ENCODE data around the gene NRG3.
A peak's percentile ranks its signal among the peaks of the same experiment; 100 is the strongest.

NRG3 gene

GRCh38 chr10:82092111-82092510 is 217.1 kb downstream of the NRG3 start:
- DNase-seq (ENCODE audit: low spot score) = no peak

GRCh38 chr10:82124713-82125112 is 249.7 kb downstream of the NRG3 start:
- no peak for DNase-seq (ENCODE audit: low spot score)

DNA sequence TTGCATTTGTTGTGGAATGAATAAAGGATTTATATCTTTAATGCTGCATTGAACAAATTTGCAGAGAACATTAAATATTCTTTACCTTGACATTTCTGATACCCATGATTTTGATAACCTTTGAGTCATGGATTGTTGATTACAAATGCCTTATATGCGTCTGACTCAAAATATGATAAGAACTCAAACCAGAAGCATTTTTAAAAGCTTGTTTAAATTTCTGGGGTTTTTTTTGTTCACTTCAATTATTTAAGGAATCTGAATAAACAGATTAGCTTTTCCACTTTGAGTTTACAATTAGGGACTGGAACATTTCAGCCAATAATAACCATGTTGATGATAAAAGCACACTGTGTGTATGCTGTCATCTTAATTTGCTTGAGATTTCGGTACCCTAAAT is 253.5 kb downstream of the NRG3 start:
- DNase-seq (ENCODE audit: low spot score) = no peak

GRCh38 chr10:82136103-82136502 is 261.1 kb downstream of the NRG3 start:
- DNase-seq (ENCODE audit: low spot score) = no peak

- DNase-seq (ENCODE audit: low spot score) = no peak
Measured at GRCh38 chr10:82144153-82144552, 269.2 kb downstream of the NRG3 start.

DNA sequence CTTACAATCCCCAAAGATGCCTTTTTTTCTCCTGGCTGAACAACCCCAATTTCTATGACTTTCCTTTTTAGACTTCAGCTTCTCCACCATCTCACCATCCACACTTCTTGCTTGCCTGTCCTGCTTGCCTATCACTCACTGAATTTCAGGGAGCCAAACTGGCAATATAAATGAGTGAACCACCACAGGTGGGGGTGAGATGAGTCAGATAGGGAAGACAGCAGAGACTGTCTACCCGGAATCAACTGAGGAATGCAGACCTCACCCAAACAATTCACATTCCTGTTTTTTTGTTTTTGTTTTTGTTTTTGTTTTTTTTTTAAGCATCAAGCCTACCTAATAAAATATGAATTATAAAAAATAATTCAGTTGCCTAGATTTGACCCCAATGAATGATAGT is 273.8 kb downstream of the NRG3 start:
- DNase-seq (ENCODE audit: low spot score) = no peak

- DNase-seq (ENCODE audit: low spot score) = no peak
Measured at GRCh38 chr10:82149674-82150073, 274.7 kb downstream of the NRG3 start.

DNA sequence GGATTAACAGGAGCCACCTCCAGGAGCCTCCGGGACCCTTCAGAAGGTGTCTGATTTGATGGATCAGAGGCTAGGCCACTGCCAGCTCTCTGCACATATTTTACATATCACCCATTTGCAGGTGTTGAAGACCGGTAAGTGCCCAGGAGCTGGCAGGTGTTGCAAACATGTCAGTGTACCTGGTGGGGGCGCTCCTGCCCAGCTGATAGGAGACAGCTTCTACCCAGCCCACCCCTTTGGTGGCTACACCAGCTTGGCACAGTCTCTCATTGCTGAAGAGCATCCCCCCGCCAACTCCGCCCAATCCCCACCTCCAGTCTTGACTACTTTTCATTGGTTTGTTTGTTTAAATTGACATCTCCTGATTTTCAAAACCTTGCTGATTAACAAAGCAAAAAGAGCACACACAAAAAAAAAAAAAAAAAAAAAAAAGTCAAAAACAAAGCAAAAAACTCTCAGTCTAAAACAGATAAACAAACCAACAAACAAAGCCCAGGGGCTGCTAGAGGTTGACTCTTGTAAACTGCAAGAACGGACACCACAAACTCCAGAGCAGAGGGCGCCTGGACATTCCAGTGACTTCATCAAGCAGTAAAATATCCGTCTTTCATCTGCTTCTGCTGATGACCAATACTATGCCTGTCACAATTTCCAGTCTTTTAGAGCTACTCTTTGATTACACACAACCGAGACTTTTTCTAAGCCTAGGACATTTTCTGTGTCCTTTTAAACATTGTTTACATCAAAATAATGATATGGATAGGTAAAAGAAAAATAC is 275.3 kb downstream of the NRG3 start:
- DNase-seq (ENCODE audit: low spot score) = peak; percentile 80

DNA sequence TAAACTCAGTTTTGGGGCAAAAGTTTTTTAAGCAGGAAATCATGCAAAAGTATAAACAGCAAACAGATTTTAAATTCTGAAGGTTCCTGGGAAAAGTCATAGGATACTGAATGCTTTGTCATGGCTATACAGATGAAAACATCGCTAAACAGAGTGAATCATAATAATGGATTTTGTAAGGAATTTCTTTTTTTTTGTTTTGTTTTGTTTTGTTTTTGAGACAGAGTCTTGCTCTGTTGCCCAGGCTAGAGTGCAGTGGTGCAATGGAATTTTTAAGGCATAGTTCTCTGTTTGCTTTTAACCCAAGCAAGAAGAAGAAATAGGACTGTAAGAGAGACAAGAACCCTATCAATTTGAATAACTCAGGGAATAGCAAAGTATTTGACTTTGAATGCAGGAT is 285.3 kb downstream of the NRG3 start:
- no peak for DNase-seq (ENCODE audit: low spot score)

DNA sequence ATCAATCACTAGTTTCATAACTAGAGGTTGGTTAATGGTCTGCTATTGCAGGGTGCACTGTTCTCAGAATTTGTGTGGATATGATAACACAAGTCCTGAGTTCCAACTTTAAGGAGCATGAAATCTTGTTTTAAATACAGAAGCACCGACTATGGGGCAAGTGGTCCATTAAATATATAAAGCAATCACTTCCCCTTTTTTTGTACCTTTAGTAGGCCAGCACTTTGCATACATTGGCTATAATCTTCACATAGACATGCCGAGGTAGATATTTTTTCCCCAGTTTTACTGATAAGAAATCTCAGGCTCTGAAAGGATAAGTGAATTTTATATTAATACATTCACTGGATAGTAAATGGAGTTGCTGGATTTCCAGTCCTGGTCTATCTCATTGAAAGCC is 286.3 kb downstream of the NRG3 start:
- DNase-seq (ENCODE audit: low spot score) = no peak

DNA sequence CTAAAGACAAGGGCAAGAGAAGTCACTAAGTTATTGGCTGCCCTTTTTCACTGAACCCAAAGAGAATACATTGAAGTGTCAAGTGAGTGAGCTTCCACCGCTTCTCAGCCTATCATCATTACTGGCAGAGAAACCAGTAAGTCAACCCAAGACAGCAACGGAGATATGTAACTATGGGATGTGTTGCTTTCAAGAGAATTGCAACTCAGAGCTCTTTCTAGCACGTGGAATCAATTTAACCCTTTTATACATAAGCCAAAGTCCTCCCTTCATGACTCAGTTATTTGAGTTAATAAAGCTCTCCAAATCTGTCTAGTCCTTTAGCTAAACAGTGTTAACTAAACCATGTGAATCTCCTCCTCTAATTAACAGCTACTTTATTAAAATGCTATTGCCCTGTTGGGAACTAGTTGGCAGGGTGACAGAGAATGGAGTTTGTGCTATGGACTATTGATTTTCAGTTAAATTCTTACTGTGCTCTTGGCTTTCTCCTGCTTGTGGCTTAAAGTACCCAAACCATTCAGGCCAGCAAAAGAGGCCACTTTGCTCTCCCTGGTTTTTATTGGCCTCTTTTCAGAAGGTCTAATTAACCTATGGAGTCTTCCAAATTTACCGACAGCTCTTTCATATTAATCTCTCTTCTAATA is 287.7 kb downstream of the NRG3 start:
- DNase-seq (ENCODE audit: low spot score) = no peak

- no peak for DNase-seq (ENCODE audit: low spot score)
Measured at GRCh38 chr10:82171899-82172298, 296.9 kb downstream of the NRG3 start.

- DNase-seq (ENCODE audit: low spot score) = no peak
Measured at GRCh38 chr10:82176587-82176986, 301.6 kb downstream of the NRG3 start.

DNA sequence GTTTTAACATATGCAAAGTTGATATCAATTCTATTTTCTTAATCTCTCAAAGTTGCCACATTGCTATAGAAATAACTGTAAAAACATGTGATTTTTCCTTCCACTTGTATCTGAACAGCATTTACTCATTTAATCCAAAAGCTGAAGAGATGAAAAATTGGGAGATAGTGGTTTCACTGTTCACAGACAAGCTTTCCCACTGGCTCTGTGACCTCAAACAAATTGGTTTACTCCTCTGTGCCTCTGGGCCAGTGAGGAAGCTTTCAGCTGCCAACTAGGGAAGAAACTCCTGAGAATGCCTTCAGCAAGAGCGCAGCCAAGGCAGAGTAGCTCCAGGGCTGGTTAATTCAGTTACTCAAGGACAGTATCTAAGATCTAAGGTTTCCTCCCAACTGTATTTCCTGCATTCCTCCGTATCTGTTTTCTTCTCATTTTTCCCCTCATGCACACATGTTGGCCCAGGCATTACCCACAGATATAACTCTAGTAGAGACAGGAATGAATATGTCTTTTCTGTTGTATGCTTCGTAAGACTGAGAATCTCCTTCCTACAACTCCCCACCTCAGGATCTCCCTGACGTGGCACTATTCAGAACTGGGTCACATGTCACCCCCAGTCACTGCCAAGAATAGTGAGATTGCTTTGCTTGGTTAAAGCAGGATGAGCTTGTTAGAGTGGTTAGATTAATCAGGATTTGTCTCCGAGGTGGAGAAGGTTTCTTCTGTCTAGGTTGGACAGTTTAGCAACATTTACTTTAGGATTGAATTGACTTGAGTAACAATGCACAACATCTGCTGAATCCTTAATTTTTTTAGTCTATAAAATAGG is 315.7 kb downstream of the NRG3 start:
- DNase-seq (ENCODE audit: low spot score) = no peak

DNA sequence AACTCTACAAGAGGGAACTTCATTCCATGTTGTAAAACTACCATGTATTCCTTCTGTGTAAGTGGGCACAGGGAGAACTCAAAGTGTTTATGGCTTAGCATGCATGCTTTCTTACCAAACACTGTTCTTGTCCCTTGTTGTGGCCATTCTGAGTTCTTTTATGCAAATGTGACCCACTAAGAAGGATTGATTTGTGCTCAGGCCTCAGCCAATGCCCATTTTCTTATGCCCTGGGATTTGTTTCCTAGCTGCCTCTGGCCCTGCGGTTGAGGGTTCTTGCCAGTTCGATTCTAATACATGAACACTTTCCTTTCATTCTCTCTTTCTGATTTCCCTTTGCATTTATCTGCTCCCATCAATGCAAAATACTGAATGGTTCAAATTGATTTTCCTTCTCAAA is 316.7 kb downstream of the NRG3 start:
- no peak for DNase-seq (ENCODE audit: low spot score)

DNA sequence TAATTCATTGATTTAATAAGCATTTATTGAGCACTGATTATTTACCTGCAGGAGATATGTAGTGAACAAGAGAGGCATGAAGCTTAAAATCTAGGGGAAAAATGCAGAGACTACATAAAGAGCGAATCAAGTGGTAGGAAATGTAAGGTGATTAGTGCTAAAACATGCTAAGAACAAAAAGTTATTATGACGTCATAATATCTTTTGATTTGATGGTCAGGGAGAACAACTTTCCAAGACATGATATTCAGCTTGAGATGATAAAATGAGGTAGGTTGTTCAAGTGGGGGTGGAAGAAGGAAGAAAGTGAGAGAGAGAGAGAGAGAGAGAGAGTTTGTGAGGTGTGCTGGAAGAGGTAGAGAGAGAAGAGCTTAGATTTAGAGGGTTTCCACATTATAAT is 317.7 kb downstream of the NRG3 start:
- DNase-seq (ENCODE audit: low spot score) = no peak

- no peak for DNase-seq (ENCODE audit: low spot score)
Measured at GRCh38 chr10:82194419-82194818, 319.4 kb downstream of the NRG3 start.

GRCh38 chr10:82206831-82207230 is 331.8 kb downstream of the NRG3 start:
- DNase-seq (ENCODE audit: low spot score) = no peak

DNA sequence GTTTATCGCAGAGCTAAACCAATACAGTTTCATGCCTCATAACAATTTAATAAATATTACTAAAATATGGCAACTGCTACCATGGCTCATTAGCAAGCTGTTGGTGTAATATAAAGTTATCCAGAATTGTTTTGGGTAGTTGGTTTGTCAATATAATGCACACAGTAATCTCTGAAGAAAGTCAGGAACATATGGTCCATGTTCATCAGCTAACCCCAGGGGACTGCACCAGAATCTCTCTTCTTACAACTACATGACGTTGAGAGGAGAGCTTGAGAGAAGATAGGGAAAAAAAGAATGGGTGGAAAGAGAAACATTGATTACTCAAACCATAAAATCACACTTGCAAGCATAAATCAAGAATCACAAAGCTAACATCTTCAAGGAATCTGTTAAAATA is 333.7 kb downstream of the NRG3 start:
- DNase-seq (ENCODE audit: low spot score) = no peak

DNA sequence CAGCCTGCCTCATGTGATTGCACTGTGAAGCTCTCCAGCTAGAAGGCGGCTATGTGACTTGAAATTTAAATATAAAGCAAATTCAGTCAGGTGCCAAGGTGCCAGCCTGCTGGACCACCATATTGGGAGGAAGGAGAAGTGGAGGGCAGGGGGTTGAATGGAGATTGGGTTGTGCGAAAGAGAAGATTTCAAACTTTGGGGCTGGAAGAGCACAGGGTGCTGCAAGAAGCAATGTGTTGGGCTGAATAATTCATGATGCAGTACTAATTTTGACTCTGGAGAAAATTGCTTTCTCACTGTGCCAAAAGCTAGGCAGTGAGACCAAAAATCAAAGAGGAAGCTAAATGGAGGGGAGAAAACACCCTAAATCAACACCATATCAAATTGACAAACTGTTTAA is 335.3 kb downstream of the NRG3 start:
- DNase-seq (ENCODE audit: low spot score) = no peak

- no peak for DNase-seq (ENCODE audit: low spot score)
Measured at GRCh38 chr10:82211346-82211745, 336.4 kb downstream of the NRG3 start.

GRCh38 chr10:82212753-82213152 is 337.8 kb downstream of the NRG3 start:
- no peak for DNase-seq (ENCODE audit: low spot score)

- no peak for DNase-seq (ENCODE audit: low spot score)
Measured at GRCh38 chr10:82213784-82214183, 338.8 kb downstream of the NRG3 start.
